GM12874 (cell line): ENCODE measurements around the gene TMEM267.
A peak's percentile ranks its signal among the peaks of the same experiment; 100 is the strongest.

Experiments
- CTCF ChIP-seq: IDR thresholded peaks from 2 replicates; pipeline ENCODE4 v1.5.1; 2011; ENCODE audit warnings: low read depth, mild to moderate bottlenecking, control low read depth, low read length, moderate library complexity; ENCODE audit not compliant: insufficient read depth

Gene TMEM267

GRCh38 chr5:43411495-43411894 is 72.2 kb downstream of the TMEM267 start:
- no peak for TF ChIP-seq CTCF

- no peak for TF ChIP-seq CTCF
Measured at GRCh38 chr5:43410414-43410813, 73.3 kb downstream of the TMEM267 start.

GRCh38 chr5:43409809-43410271 is 73.8 kb downstream of the TMEM267 start:
- TF ChIP-seq CTCF: no peak

GRCh38 chr5:43401827-43402226 is 81.8 kb downstream of the TMEM267 start:
- peak; percentile 26; the same call in 1 of the 2 replicates for TF ChIP-seq CTCF

- no peak for TF ChIP-seq CTCF
Measured at GRCh38 chr5:43400082-43400481, 83.6 kb downstream of the TMEM267 start.

GRCh38 chr5:43396762-43397304 is 86.8 kb downstream of the TMEM267 start:
- no peak for TF ChIP-seq CTCF
